ENCODE data around the gene CNOT4. TPM values are rescaled to one million over a fixed set of nuclear protein-coding genes. Genes with fewer than 3 reads are reported as not detected.

Gene CNOT4
- total RNA-seq, 2 donors from 2014 or later: 25.0 to 28.0 TPM

DNA sequence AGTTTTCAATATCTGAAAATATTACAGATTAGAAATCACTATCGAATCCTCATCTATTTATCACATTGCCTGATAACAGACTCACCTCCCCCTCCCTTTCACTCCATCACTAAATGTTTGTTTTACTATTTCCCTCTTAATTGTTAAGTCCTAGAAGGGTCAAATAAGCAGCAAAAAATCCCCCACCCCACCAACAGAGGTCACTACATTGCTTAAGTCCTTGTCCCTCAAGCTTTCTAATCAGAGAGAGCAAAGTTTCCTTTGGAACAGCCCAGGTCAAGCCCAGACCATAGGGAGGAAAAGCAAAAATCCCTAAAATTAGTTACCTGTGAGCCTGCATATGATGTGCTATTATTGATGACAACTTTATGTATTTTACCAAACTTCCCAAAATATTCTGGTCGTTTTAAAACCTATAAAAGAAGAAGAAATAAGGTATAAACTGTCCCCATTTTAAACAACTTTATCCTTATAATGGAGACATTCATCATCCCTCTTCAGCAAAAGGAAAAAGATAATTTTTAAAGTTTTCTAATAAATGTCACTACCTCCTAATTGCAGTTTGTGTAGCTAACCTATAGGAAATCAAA is 95.0 kb downstream of the CNOT4 start:
- DNase-seq: no peak
- intact Hi-C loops (cut with DNase I): no loop called here
- ATAC-seq: no peak

DNA sequence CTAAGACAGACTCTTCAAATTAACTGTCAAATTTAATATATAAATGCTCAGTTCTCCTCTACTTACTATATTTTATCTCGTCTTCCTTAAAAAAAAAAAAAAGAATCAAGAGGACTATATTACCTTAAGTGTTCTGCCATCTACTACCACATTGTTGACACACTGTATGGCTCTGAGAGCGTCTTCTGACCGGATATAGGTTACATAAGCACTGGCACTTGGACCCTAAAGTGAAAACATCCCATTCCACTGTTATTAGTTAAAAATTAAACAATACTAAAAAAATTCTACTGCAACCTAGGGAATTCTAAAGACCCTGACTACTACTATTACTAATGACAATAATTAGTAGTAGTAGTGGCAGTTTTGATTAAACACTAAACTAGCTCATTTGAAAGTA is 95.7 kb downstream of the CNOT4 start:
- ATAC-seq (no peak), DNase-seq (no peak)
- intact Hi-C loops (cut with DNase I): no loop called here

GRCh38 chr7:135411098-135411497 is 98.8 kb downstream of the CNOT4 start:
- no peak for DNase-seq
- no peak for ATAC-seq
- intact Hi-C loops (cut with DNase I): no loop called here

- DNase-seq (no peak), ATAC-seq (no peak)
- intact Hi-C loops (cut with DNase I): no loop called here
These were observed 99.4 kb downstream of the CNOT4 start for GRCh38 chr7:135410543-135410942.

GRCh38 chr7:135409845-135410542 is 99.9 kb downstream of the CNOT4 start:
- no peak for DNase-seq
- intact Hi-C loops (cut with DNase I): no loop called here
- no peak for ATAC-seq

DNA sequence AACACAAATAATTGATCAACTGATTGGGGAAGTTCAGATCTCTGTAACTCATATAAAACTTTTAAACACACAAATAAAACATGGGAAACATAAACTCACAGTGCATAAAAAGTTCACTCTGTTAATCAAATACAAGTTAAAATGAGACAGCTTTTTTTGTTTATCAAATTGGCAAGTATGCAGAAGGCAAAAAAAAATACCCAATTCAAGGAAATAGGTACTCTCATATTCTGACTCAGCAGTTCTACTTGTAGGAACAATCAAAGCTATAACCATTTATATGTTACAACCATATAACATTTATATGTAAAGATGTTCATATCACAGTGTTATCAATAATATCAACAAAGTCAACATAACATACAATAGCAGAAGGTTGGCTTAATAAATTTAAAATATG is 102.0 kb downstream of the CNOT4 start:
- no peak for DNase-seq
- intact Hi-C loops (cut with DNase I): no loop called here
- no peak for ATAC-seq

- intact Hi-C loops (cut with DNase I): no loop called here
- no peak for ATAC-seq
- no peak for DNase-seq
These were observed 103.0 kb downstream of the CNOT4 start for GRCh38 chr7:135406918-135407317.

GRCh38 chr7:135405969-135406368 is 103.9 kb downstream of the CNOT4 start:
- no peak for ATAC-seq
- intact Hi-C loops (cut with DNase I): no loop called here
- DNase-seq: no peak

DNA sequence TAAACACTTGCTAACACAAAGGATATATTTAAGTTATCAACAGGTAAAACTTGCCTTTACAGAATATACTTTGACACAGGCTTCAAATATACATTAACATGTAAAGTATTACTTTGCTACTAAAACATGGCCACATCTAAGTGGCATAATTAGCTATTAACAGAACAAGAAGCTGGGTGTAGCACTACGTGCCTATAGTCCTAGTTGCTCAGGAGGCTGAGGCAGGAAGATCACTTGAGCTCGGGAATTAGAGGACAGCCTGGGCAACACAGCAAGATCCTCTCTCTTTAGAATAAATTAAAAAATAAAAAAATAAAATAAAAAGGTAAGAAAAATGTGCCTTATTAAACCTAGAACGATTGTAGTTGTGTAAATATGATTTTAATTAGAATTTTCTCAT is 106.6 kb downstream of the CNOT4 start:
- DNase-seq (no peak), ATAC-seq (no peak)
- intact Hi-C loops (cut with DNase I): no loop called here

DNA sequence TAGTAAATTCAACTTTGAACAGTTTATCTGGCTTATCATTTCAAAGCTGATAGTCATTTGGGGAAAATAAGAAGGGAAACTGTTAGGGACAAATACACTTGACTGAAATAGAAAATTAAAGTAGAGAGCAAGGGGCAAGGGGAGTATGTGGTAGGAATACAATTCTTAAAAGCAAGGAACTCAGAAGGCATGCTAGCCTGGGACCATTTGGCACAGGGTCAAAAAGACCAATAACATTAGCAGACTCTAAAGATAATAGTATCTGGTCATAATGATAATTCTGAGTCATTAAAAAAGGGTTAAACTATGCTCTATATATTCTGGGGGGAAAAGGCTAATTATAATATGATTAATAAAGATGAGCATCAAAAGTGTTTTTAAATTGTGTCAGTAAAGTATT is 112.2 kb downstream of the CNOT4 start:
- no peak for ATAC-seq
- DNase-seq: no peak
- intact Hi-C loops (cut with DNase I): no loop called here

DNA sequence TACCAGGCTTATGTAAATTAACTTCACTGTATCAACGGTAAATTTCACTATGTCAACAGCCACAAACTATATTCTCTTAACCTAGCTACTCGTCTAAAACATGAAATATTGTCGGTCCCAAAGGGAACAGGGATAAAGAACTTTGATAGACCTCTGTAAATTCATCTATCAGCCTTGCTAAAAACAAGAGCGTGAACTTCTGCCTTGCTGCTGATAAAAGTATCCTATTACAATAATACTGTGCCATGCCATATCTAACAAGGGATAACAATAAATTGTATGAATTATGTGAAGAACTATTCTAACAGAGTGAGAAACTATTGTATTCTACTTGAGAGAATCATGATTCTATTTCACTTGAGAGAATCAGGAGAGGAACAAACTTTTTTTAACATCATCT is 117.2 kb downstream of the CNOT4 start:
- intact Hi-C loops (cut with DNase I): no loop called here
- no peak for DNase-seq
- no peak for ATAC-seq

GRCh38 chr7:135391514-135391913 is 118.4 kb downstream of the CNOT4 start:
- ATAC-seq (no peak), DNase-seq (no peak)
- intact Hi-C loops (cut with DNase I): no loop called here

GRCh38 chr7:135390829-135391228 is 119.1 kb downstream of the CNOT4 start:
- intact Hi-C loops (cut with DNase I): no loop called here
- no peak for DNase-seq
- ATAC-seq: no peak

DNA sequence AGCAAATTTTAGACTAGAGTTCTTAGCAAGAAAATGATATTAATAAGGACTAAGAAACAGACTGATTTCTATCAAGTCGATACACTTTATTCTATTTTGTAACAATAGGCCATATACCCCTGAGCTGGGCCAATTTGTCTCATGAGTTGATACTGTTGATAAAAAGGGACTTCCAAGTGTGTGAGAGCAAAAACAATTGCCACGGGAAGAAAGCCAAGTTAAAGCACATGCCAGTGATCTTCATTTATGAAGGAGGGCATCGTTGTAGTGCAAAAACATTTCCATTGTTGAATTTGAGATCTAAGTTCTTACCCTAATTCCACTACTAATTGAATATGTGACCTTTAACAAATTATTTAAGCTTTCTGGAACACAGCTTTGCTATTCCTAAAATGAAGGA is 119.9 kb downstream of the CNOT4 start:
- ATAC-seq: no peak
- intact Hi-C loops (cut with DNase I): loop anchor here in 1 of 2 donors (10.0 kb wide), 1 partner anchor 115 kb away; no protein-coding TSS in a partner anchor
- DNase-seq: no peak

DNA sequence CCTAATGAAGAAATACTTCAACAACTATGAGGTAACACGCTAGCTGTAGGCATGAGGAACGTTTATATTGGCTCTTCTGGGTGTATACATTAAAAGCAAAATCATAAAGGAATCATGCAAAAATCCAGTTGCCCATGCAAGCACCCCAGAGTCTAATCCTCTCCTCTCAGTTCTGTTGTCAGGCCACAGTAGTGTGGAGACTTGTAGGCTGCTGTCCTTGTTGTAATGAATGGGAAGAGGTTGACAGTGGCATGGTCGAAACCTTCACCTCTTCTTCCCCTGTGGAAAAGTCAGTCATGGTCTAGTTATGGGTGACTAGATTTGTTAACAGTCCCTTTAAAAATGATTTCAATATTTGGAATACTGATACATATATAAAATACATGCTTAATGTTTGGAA is 121.3 kb downstream of the CNOT4 start:
- ATAC-seq (no peak), DNase-seq (no peak)
- intact Hi-C loops (cut with DNase I): loop anchor here in 1 of 2 donors (10.0 kb wide), 1 partner anchor 116 kb away; no protein-coding TSS in a partner anchor

DNA sequence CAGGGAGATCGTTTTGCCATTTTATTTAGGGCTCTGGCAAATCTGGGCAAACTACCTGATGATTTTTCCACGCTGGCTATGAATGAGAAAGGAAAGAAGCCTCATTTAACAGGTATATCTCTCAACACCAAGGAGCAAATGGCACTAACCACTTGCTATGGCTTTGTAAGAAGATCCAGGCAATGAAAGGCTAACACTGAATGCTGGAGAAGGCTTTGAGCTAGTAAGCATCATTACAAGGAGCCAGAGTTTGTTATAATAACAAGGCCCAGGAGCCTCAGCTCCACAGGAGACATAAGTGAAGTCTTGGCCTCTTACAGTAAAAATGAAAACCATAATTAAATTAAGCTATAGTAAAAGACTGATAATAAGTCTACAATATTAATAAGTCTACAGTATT is 123.1 kb downstream of the CNOT4 start:
- DNase-seq: no peak
- intact Hi-C loops (cut with DNase I): loop anchor here in 1 of 2 donors (10.0 kb wide), 1 partner anchor 118 kb away; no protein-coding TSS in a partner anchor
- no peak for ATAC-seq

DNA sequence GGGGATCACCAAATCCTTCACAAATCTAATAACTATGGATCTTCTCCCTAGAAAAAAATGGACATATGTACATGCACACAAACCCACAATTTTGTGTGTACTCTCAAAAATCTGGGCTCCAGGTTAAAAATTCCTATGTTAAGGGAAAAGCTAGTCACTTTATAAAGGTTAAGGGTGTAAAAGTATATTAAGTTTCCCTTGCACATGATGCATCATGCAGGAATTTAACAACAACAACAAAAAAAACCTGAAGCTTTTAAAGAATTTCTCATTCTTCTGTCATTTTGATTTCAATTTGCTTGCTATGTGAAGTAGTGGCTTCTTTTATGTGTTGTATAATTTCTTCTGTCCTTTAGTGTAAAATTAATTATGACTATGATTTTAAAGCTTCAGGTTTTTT is 123.7 kb downstream of the CNOT4 start:
- intact Hi-C loops (cut with DNase I): loop anchor here in 1 of 2 donors (10.0 kb wide), 1 partner anchor 119 kb away; no protein-coding TSS in a partner anchor
- no peak for ATAC-seq

GRCh38 chr7:135385209-135385608 is 124.7 kb downstream of the CNOT4 start:
- intact Hi-C loops (cut with DNase I): loop anchor here in 1 of 2 donors (10.0 kb wide), 1 partner anchor 120 kb away; no protein-coding TSS in a partner anchor
- ATAC-seq (peak in 1 of 2 donors; percentile 69), DNase-seq (peak; percentile 44)

More for the DNA sequence above, 123.7 kb downstream of the CNOT4 start:
- DNase-seq: no peak

DNA sequence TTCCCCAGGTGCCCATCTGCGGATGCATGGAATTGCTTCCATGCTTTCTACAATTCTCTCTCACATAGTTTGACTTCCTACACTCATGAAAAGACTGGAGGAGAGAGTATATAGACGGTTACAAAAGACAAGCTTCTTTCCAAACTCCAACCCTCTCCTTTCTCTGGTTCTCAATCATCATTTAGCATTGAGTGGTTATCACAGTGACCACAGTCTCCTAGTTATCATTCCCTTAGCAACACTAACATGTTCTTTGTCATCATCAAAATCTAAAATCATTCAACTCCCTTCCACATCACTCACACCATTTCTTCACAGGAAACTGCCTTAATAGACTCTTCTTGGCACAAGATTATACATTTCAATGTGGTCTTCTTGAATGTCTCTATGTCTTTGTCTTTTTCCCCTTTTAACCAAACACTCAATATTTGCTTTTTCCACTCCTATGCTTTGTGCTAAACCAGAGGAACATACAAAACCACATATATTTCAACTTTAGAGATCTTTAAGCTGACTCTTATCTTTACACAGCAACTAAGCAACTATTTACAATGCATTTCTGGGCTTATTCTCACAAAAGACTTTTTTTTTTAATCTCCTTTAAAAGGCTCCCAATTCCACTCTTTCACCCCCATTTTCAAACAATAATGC is 126.3 kb downstream of the CNOT4 start:
- ATAC-seq (no peak), DNase-seq (no peak)
- intact Hi-C loops (cut with DNase I): loop anchor here in 1 of 2 donors (10.0 kb wide), 1 partner anchor 121 kb away; no protein-coding TSS in a partner anchor

- intact Hi-C loops (cut with DNase I): loop anchor here in 1 of 2 donors (10.0 kb wide), 1 partner anchor 123 kb away; no protein-coding TSS in a partner anchor
- ATAC-seq: no peak
- no peak for DNase-seq
These were observed 127.7 kb downstream of the CNOT4 start for GRCh38 chr7:135382173-135382572.

Data from left cardiac atrium (tissue), 4 donors.